MM.1S (cell line): ENCODE results near the gene GDF11.

Experiments
- DNase-seq: peaks from one replicate; pipeline ENCODE4 v3.0.0-alpha.2; 2015
- H2AFZ ChIP-seq: fragments of 300-600 bp; sonication (generic); 2 replicates; pipeline ENCODE4 v1.6.0; 2016; ENCODE audit warnings: antibody characterized with exemption, low read length
- H3F3A ChIP-seq: fragments of 300-600 bp; sonication (generic); 2 replicates; pipeline ENCODE4 v1.6.1; 2016; ENCODE audit warnings: mild to moderate bottlenecking, antibody characterized with exemption, low read length, moderate library complexity, mixed read lengths; ENCODE audit not compliant: insufficient read depth
- H3K27ac ChIP-seq: fragments of 300-600 bp; sonication (generic); 2 replicates; pipeline ENCODE4 v1.5.1; 2016; ENCODE audit warnings: mild to moderate bottlenecking, low read length
- H3K27me3 ChIP-seq: fragments of 300-600 bp; sonication (generic); replicated peaks from 2 replicates; pipeline ENCODE4 v1.6.0; 2016; ENCODE audit warnings: low read length; ENCODE audit not compliant: insufficient read depth
- H3K36me3 ChIP-seq: fragments of 300-600 bp; sonication (generic); replicated peaks from 2 replicates; pipeline ENCODE4 v1.6.1; 2016; ENCODE audit warnings: mild to moderate bottlenecking, low read length, mixed read lengths; ENCODE audit not compliant: insufficient read depth
- H3K4me1 ChIP-seq: fragments of 300-600 bp; sonication (generic); 2 replicates; pipeline ENCODE4 v1.6.1; 2016; ENCODE audit warnings: low read length, mixed read lengths
- H3K4me2 ChIP-seq: fragments of 300-600 bp; sonication (generic); 2 replicates; pipeline ENCODE4 v1.6.0; 2016; ENCODE audit warnings: low read depth, low read length
- H3K4me3 ChIP-seq: fragments of 300-600 bp; sonication (generic); 2 replicates; pipeline ENCODE4 v1.5.1; 2016; ENCODE audit warnings: low read length, mixed read lengths
- H3K79me2 ChIP-seq: fragments of 300-600 bp; sonication (generic); 2 replicates; pipeline ENCODE4 v1.6.1; 2016; ENCODE audit warnings: mixed run types, low read length, mixed read lengths
- H3K9ac ChIP-seq: fragments of 300-600 bp; sonication (generic); 2 replicates; pipeline ENCODE4 v1.6.1; 2016; ENCODE audit warnings: low read length, mixed read lengths
- H3K9me2 ChIP-seq: fragments of 300-600 bp; sonication (generic); replicated peaks from 2 replicates; pipeline ENCODE4 v1.6.1; 2016; ENCODE audit warnings: mild to moderate bottlenecking, low read length, mixed read lengths; ENCODE audit not compliant: insufficient read depth
- H3K9me3 ChIP-seq: fragments of 300-600 bp; sonication (generic); replicated peaks from 2 replicates; pipeline ENCODE4 v1.6.1; 2016; ENCODE audit warnings: mild to moderate bottlenecking, low read length, mixed read lengths; ENCODE audit not compliant: insufficient read depth
- H4K20me1 ChIP-seq: fragments of 300-600 bp; sonication (generic); 2 replicates; pipeline ENCODE4 v1.6.1; 2016; ENCODE audit warnings: mild to moderate bottlenecking, low read length, moderate library complexity, mixed read lengths; ENCODE audit not compliant: insufficient read depth
- EZH2 ChIP-seq: fragments of 300-600 bp; sonication (generic); optimal IDR thresholded peaks from 2 replicates; pipeline ENCODE3; 2017; ENCODE audit warnings: low read depth, mild to moderate bottlenecking, antibody characterized with exemption, low read length, mixed read lengths
- EZH2phosphoT487 ChIP-seq: fragments of 300-600 bp; sonication (generic); IDR thresholded peaks from 2 replicates; pipeline ENCODE4 v1.6.1; 2018; ENCODE audit warnings: antibody characterized with exemption, low read length
- TF ChIP-seq, protein P1 (sequence below): fragments of 300-600 bp; sonication (generic); IDR thresholded peaks from 2 replicates; pipeline ENCODE4 v1.5.1; 2016; ENCODE audit warnings: antibody characterized with exemption, low read length, mixed read lengths

GDF11 gene

DNA sequence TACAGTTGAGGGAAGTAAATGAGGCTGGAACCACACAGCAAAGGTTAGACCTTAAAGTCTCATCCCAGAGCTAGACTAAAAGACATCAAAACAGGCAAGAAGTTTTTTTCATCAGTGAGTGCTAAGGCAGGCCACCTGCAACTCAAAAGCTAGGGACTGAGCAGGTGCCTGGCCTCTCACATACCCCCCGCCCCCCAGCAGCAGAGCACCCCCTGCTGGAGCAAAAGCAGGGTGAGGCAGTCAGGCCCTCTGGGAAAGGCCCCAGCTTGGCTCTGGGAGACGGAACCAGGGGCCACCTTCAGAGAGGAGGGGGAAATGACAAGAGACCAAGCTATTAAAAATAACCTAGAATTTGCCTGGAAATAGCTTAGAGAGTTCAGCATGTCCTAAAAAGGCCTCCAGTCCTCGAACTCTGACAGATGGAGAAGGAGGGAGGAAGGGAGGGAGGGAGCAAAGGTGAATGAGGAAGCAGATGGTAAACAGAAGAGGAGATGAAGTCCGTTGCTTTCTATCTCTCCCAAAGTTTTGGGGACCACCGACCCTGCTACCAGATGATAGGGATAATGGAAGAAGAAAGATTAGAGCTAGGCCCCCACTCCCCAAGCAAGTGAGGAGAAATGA, 37.0 kb upstream of the GDF11 start:
- Histone ChIP-seq H4K20me1 (no peaks in the 10 kb centered on the region), H3K9me2 (no peaks in the 10 kb centered on the region), H3K9me3 (no peaks in the 10 kb centered on the region), H3K4me2 (no peak overlapping the region), H3K36me3 (no peaks in the 10 kb centered on the region), H3K4me1 (peaks cover 5% of the 10 kb centered on the region; the same call in 1 of the 2 replicates), H2AFZ (no peak overlapping the region), H3K79me2 (no peaks in the 10 kb centered on the region), H3K27ac (no peak overlapping the region), H3K9ac (no peak overlapping the region), H3K4me3 (no peak overlapping the region), H3K27me3 (peaks cover 28% of the 10 kb centered on the region), H3F3A (no peaks in the 10 kb centered on the region)
- DNase-seq = peak; percentile 49
- no peak for TF ChIP-seq EZH2
- TF ChIP-seq, protein P1, sequence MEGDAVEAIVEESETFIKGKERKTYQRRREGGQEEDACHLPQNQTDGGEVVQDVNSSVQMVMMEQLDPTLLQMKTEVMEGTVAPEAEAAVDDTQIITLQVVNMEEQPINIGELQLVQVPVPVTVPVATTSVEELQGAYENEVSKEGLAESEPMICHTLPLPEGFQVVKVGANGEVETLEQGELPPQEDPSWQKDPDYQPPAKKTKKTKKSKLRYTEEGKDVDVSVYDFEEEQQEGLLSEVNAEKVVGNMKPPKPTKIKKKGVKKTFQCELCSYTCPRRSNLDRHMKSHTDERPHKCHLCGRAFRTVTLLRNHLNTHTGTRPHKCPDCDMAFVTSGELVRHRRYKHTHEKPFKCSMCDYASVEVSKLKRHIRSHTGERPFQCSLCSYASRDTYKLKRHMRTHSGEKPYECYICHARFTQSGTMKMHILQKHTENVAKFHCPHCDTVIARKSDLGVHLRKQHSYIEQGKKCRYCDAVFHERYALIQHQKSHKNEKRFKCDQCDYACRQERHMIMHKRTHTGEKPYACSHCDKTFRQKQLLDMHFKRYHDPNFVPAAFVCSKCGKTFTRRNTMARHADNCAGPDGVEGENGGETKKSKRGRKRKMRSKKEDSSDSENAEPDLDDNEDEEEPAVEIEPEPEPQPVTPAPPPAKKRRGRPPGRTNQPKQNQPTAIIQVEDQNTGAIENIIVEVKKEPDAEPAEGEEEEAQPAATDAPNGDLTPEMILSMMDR = peak; percentile 57
- no peak for TF ChIP-seq EZH2phosphoT487

DNA sequence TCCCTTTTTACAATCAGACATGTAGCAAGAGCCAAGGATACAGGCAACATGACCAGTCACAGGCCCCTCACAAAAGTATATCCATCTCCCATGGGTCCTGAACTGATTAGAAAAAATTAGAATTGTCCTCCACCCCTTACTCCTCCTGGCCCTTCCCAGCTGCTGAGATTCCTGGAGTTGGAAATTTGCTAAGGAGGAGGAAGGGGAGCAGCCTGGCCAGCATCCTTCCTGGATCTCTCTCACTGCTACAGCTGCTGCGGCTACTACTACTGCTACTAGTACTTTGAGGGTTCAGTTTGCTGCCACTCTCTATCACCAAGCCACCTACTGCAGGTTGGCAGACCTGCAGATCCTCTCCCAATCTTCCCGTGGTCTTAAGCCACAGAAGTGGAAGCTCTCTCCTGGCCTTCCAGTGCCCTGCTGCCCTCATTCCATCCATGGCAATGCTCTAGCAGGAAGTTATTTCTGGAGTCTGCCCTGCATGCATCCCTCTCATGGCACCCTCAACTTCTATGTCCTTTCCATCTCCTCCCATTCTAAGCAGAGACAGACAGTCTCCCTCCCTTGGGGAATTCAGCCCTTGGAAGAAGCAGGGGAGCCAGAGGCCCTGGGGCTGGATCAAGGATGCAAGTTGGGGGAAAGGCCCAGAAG, 36.2 kb upstream of the GDF11 start:
- H2AFZ ChIP-seq = no peak overlapping the region
- H4K20me1 ChIP-seq = no peaks in the 10 kb centered on the region
- no peak for DNase-seq
- no peak overlapping the region for H3K4me2 ChIP-seq
- no peak overlapping the region for H3K9ac ChIP-seq
- no peaks in the 10 kb centered on the region for H3F3A ChIP-seq
- H3K4me1 ChIP-seq = peaks cover 5% of the 10 kb centered on the region; the same call in 1 of the 2 replicates
- no peaks in the 10 kb centered on the region for H3K9me3 ChIP-seq
- H3K9me2 ChIP-seq = no peaks in the 10 kb centered on the region
- no peak overlapping the region for H3K4me3 ChIP-seq
- no peak overlapping the region for H3K27ac ChIP-seq
- TF ChIP-seq, protein P1 = no peak
- TF ChIP-seq EZH2phosphoT487 = no peak
- TF ChIP-seq EZH2 = no peak
- no peaks in the 10 kb centered on the region for H3K36me3 ChIP-seq
- no peaks in the 10 kb centered on the region for H3K79me2 ChIP-seq
- peaks cover 29% of the 10 kb centered on the region for H3K27me3 ChIP-seq

DNA sequence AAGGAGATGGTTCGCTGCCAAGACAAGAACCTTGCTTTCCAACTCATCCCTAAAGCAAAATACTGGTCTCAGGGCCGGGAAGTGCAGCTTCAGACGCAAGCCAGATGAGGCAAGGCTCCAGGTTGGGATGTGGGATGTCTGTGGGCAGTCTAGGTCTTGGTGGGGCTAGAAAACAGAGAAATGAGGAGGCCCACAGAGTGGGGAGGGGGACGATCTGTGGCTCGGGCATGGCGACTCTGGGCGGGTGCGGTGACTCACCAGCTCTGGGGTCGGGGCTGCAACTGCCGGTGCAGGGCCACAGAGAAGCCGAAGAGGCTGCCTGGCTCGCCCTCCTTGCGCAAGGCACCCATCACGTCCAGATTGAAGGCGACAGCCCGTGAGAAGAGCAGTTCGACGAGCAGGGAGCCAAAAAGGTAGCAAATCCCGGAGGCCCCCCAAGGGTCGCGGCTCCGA, 35.7 kb upstream of the GDF11 start:
- DNase-seq = no peak
- Histone ChIP-seq H3K9ac (no peak overlapping the region), H3K27ac (no peak overlapping the region), H3K79me2 (no peaks in the 10 kb centered on the region), H3K9me2 (no peaks in the 10 kb centered on the region), H4K20me1 (no peaks in the 10 kb centered on the region), H3K4me2 (peak overlapping the region; percentile 73; the same call in 1 of the 2 replicates), H3K4me3 (no peak overlapping the region; the same call in 1 of the 2 replicates), H3K27me3 (peaks cover 34% of the 10 kb centered on the region), H3K9me3 (no peaks in the 10 kb centered on the region), H3K36me3 (no peaks in the 10 kb centered on the region), H3F3A (no peaks in the 10 kb centered on the region), H3K4me1 (peaks cover 5% of the 10 kb centered on the region; the same call in 1 of the 2 replicates), H2AFZ (0 out of 2 replicates have a peak overlapping the region, but pooled peaks have one; percentile 25)
- no peak for TF ChIP-seq EZH2
- no peak for TF ChIP-seq EZH2phosphoT487
- TF ChIP-seq, protein P1 = no peak
